Activated naive CD4-positive, alpha-beta T cell treated with anti-CD3 and anti-CD28 coated beads for 36 hours (primary cell): ENCODE results near the gene TBX5. TPM values are rescaled to one million over a fixed set of nuclear protein-coding genes. Genes with fewer than 3 reads are reported as not detected.
"Not testable (repeated sequence)": the region's sequence is repeated elsewhere in the genome, so short reads cannot be mapped to it uniquely, and the experiment has no call there.

Experiments used
- CTCF ChIA-PET: fragments of 350-600 bp; sonication (Branson Sonifier 250); formaldehyde crosslinking; loops from one replicate; lab custom pipeline; 2021; ENCODE audit warnings: antibody characterized with exemption; lab: Charles Lee
- DNase-seq: peaks from one replicate; pipeline ENCODE4 v3.0.0-alpha.2; 2020
- H3K27ac Mint-ChIP-seq: one replicate; pipeline ENCODE4 v1.8.0; 2021; ENCODE audit warnings: mild to moderate bottlenecking, mixed read lengths
- H3K27me3 Mint-ChIP-seq: one replicate; pipeline ENCODE4 v1.8.0; 2021; ENCODE audit warnings: low read depth, mixed read lengths
- H3K36me3 Mint-ChIP-seq: one replicate; pipeline ENCODE4 v1.8.0; 2021; ENCODE audit warnings: low read depth, mixed read lengths
- H3K4me1 Mint-ChIP-seq: one replicate; pipeline ENCODE4 v1.8.0; 2021; ENCODE audit warnings: low read depth, mixed read lengths
- H3K4me3 Mint-ChIP-seq: one replicate; pipeline ENCODE4 v1.8.0; 2021; ENCODE audit warnings: mild to moderate bottlenecking, moderate library complexity, mixed read lengths
- H3K9me3 Mint-ChIP-seq: one replicate; pipeline ENCODE4 v1.8.0; 2021; ENCODE audit warnings: mixed read lengths
- intact Hi-C: fragments of 100-400 bp; cut with micrococcal nuclease; formaldehyde crosslinking; loops from one replicate; pipeline ENCODE4 v1.15.1; 2023
- total RNA-seq, 2 experiments: library from RNA; stranded (reverse); gene quantifications; one replicate each; pipeline ENCODE4 v1.2.3, GENCODE V29; 2021

TBX5 gene
- total RNA-seq, 2 experiments from 2014 or later = not detected

DNA sequence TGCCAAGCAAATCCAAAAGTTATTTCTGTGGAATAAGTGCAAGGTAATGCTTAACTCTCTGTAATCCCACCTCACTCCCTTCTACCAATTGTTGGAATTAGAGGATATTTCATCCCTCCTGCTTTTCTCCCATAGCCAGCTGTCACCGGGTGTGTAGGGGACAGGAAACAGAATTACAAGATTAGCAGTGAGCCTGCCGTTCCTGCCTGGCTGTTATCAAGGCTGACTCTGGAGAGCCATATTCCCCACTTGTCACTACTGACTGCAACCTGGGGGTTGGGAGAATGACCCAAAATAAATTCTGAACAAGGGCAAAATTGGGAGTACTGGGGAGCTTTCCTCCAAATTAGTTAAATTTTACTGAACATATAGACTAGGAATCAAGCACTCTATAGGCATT lies 24.8 kb downstream of the TBX5 start:
- H3K9me3 Mint-ChIP-seq = no peaks in the 10 kb centered on the region
- no peaks in the 10 kb centered on the region for H3K4me1 Mint-ChIP-seq
- peaks cover 24% of the 10 kb centered on the region for H3K27me3 Mint-ChIP-seq
- no peak overlapping the region for H3K27ac Mint-ChIP-seq
- H3K36me3 Mint-ChIP-seq = no peaks in the 10 kb centered on the region
- no peak overlapping the region for H3K4me3 Mint-ChIP-seq
- intact Hi-C loops = no loop called here
- CTCF ChIA-PET = no interaction called here
- no peak for DNase-seq

DNA sequence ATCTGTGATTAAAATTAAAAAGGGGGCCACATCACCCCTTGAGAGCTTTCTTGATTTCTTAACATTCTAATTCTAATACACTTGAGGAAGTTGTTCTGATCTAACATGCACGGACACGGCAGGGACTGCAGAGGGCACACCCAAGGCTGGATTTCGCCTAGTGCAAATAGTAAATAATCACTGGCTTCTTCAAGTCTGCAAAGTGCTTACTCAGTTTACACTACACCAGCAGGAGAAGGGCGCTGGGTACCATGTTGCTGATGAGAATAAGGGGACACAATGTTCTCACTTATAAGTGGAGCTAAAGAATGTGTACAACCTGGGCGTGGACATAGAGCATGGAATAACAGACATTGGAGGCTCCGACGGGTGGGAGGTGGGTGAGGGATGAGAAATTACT lies 34.2 kb downstream of the TBX5 start:
- no peak overlapping the region for H3K27ac Mint-ChIP-seq
- CTCF ChIA-PET = no interaction called here
- peaks cover 3% of the 10 kb centered on the region for H3K27me3 Mint-ChIP-seq
- intact Hi-C loops = no loop called here
- H3K4me3 Mint-ChIP-seq = no peak overlapping the region
- no peak for DNase-seq
- H3K9me3 Mint-ChIP-seq = no peaks in the 10 kb centered on the region
- no peaks in the 10 kb centered on the region for H3K36me3 Mint-ChIP-seq
- H3K4me1 Mint-ChIP-seq = no peaks in the 10 kb centered on the region

DNA sequence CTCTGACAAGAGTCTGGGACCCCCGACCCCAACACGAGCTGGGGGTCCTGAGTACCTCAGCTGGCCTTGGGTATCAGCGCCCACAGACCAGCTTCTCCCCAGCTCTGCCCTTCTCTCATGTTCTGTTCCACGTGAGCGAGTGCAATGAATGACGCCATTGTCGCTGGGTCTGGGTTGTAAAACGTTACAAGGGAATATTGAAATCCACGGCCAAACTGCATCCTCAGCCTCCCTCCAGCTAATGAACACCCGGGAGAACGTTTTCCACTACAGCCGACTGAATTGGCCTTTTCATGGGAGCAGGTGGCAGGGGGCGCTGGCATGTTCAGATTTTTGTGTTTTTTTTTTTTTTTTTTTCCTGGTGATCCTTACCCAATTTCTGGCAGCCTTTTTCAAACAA lies 34.7 kb downstream of the TBX5 start:
- H3K36me3 Mint-ChIP-seq = no peaks in the 10 kb centered on the region
- no peaks in the 10 kb centered on the region for H3K9me3 Mint-ChIP-seq
- peaks cover 3% of the 10 kb centered on the region for H3K27me3 Mint-ChIP-seq
- intact Hi-C loops = no loop called here
- DNase-seq = no peak
- H3K4me3 Mint-ChIP-seq = no peak overlapping the region
- CTCF ChIA-PET = no interaction called here
- H3K4me1 Mint-ChIP-seq = no peaks in the 10 kb centered on the region
- H3K27ac Mint-ChIP-seq = no peak overlapping the region

DNA sequence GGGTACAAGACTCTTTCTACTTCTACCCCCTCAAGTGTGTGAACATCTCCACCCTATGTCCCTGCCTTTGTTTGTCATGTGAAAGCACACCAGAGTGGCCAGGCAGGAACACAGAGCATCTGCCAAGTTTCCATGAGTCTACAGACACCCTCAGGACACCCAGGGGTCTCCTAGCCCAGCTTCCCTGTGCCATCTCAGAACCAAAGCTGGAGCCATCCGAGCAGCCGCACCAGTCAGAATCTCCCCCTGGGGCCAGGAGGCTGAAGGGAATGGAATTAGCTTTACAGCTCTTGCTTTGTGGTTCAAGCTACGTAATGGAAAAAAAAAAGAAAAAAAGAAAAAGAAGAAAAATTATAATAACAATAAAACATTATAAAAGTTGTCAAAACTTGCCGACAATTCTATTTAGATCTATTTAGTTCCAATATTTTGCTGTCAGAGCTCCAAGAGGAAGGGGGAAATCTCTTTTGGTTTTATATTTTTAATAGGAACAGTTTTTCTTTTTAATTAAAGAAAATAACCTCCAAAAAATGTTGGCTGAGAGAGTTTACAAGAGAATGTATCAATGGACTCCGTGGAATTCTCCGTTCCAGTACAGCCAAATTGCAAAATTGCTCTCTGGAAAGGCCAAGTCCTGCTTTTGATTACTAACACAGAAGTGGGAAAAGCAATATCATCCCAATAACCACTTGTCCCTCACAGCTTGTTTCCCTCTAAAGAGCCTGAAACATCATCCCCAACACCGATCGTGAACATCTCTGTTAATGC lies 37.1 kb downstream of the TBX5 start:
- intact Hi-C loops = no loop called here
- Mint-ChIP-seq H3K4me3 (no peak overlapping the region), H3K9me3 (peaks cover 3% of the 10 kb centered on the region), H3K27me3 (peaks cover 3% of the 10 kb centered on the region), H3K4me1 (no peaks in the 10 kb centered on the region), H3K27ac (no peak overlapping the region), H3K36me3 (no peaks in the 10 kb centered on the region)
- no peak for DNase-seq
- CTCF ChIA-PET = no interaction called here

DNA sequence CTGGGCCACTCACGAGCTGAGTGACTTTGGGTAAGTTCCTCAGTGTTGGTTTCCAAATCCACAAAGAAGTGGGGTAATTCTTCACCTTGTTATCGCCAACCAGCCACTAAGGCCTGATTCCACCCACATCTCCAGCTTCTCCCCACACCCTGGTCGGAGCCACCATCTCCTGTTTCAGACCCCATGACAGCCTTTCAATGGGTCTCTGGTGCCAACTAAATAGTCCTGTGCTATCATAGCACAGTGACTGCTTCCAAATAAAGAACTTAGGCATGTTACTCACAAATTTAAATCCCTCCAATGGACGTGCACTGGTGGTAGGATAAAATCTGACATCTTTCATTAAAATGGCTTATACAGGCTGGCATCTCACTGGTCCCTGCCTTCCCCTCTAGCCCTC lies 44.0 kb downstream of the TBX5 start:
- no peak for DNase-seq
- Mint-ChIP-seq H3K4me3 (no peak overlapping the region), H3K9me3 (peaks cover 3% of the 10 kb centered on the region), H3K4me1 (no peaks in the 10 kb centered on the region), H3K27me3 (peaks cover 9% of the 10 kb centered on the region), H3K36me3 (no peaks in the 10 kb centered on the region), H3K27ac (no peak overlapping the region)
- CTCF ChIA-PET = no interaction called here
- intact Hi-C loops = no loop called here

DNA sequence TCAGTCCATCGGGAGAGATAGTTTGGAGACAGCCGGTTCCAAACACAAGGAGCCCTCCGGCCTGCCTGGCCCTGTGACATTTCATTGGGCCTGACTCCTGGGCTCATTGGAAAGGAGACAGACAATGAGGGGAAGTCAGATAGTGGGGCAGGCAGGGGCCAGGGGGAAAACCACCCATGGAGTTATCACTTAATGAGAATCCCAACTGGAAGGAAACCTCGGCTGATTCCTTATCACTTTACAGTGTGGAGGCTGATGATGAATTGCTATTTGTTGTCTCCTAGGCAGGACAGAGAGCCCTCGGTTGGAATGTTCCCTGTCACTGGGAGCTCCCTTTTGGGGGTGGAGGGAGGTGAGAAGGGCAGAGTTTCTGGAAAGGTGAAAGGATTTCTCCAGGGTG lies 44.4 kb downstream of the TBX5 start:
- Mint-ChIP-seq H3K36me3 (no peaks in the 10 kb centered on the region), H3K9me3 (peaks cover 3% of the 10 kb centered on the region)
- intact Hi-C loops = no loop called here

DNA sequence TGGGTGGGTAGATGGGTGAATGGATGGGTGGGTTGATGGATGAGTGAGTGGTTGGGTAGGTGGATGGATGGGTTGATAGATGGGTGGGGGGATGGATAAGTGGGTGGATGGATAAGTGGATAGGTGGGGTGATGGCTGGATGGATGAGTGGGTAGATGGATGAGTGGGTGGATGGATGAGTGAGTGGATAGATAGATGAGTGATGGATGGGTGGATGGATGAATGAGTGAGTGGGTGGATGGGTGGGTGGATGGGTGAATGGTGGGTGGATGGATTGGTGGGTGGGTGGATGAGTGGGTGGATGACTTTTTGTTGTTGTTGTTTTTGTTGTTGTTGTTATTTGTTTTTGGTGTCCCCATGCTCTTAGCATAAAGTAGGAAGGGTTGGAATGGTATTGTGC lies 45.5 kb downstream of the TBX5 start:
- no peak overlapping the region for H3K27ac Mint-ChIP-seq
- H3K9me3 Mint-ChIP-seq = no peaks in the 10 kb centered on the region
- H3K36me3 Mint-ChIP-seq = no peaks in the 10 kb centered on the region

More for the DNA sequence above, 44.4 kb downstream of the TBX5 start:
- H3K4me1 Mint-ChIP-seq = no peaks in the 10 kb centered on the region
- H3K27me3 Mint-ChIP-seq = peaks cover 10% of the 10 kb centered on the region
- CTCF ChIA-PET = no interaction called here
- no peak for DNase-seq
- no peak overlapping the region for H3K27ac Mint-ChIP-seq
- no peak overlapping the region for H3K4me3 Mint-ChIP-seq

DNA sequence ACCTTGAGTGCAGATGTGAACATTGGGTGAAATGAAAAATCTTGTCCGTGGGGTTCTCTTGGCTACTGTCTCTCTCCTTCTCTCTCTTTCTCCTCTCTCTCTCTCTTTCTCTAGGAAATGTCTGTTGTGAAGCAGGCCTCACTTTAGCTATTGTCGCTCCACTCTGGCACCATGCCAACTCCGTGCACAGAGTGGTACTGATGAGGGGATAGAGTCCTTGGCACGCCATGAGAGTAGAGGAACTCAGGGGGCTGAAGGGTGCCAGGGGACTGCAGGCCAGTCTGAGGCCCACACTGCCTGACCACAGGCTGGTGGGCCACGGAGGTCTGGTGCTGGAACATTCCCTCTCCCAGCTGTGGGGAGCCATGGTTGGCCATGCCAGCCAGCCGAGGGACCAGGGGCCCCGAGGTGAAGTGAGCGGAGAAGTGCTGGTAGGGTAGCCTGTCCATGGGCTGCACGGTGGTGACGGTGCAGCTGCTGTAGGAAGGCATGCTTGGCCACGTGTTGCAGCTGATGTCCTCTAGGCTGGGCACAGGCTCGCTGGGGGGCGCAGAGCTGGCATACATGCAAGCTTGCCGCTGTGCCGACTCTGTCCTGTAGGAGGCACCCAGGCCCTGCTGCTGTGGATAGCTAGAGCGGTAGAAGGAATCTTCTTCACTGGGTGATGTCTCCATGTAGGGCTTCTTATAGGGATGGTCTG lies 50.4 kb downstream of the TBX5 start:
- no peak overlapping the region for H3K4me3 Mint-ChIP-seq
- no peaks in the 10 kb centered on the region for H3K36me3 Mint-ChIP-seq
- no peaks in the 10 kb centered on the region for H3K4me1 Mint-ChIP-seq
- H3K27me3 Mint-ChIP-seq = peaks cover 12% of the 10 kb centered on the region
- no peak overlapping the region for H3K27ac Mint-ChIP-seq
- DNase-seq = no peak
- peaks cover 4% of the 10 kb centered on the region for H3K9me3 Mint-ChIP-seq
- intact Hi-C loops = no loop called here
- CTCF ChIA-PET = interaction anchor here (0.5 kb wide), 1 partner anchor 22 kb away, joined by 3 read pairs; no protein-coding TSS in a partner anchor

More for the DNA sequence above, 45.5 kb downstream of the TBX5 start:
- no peak for DNase-seq
- Mint-ChIP-seq H3K4me1 (no peaks in the 10 kb centered on the region), H3K27me3 (peaks cover 12% of the 10 kb centered on the region), H3K4me3 (no peak overlapping the region)
- CTCF ChIA-PET = no interaction called here
- intact Hi-C loops = no loop called here

DNA sequence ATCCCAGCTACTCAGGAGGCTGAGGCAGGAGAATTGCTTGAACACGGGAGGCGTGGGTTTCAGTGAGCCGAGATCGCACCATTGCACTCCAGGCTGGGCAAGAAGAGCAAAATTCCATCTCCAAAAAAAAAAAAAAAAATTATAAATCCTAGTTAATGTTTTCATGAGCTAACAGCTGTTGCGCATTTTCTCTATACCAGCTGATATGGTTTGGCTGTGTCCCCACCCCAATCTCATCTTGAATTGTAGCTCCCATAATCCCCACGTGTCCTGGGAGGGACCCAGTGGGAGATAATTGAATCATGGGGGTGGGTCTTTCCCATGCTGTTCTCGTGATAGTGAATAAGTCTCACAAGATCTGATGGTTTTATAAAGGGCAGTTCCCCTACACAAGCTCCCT lies 56.7 kb downstream of the TBX5 start:
- CTCF ChIA-PET, H3K36me3 Mint-ChIP-seq, H3K4me1 Mint-ChIP-seq, H3K27ac Mint-ChIP-seq, intact Hi-C loops, H3K4me3 Mint-ChIP-seq, H3K9me3 Mint-ChIP-seq, DNase-seq, H3K27me3 Mint-ChIP-seq: not testable (repeated sequence)

DNA sequence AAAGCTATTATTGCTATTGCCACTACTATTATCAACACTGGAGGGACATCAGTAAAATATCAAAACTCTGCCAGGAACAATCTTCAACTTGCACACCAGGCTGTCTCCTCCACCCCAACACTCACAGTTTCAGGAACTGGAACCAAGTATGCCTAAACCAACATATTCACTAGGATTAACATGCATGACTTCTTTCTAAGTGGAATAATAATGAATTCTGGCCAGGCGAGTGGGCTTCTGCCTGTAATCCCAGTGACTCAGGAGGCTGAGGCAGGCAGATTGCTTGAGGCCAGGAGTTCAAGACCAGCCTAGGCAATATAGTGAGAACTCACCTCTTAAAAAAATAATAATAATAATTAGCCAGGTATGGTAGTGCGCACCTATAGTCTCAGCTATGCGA lies 58.1 kb downstream of the TBX5 start:
- intact Hi-C loops = no loop called here
- no peak overlapping the region for H3K4me3 Mint-ChIP-seq
- CTCF ChIA-PET = no interaction called here
- no peaks in the 10 kb centered on the region for H3K4me1 Mint-ChIP-seq
- H3K27me3 Mint-ChIP-seq = no peaks in the 10 kb centered on the region
- H3K36me3 Mint-ChIP-seq = no peaks in the 10 kb centered on the region
- DNase-seq = no peak
- no peaks in the 10 kb centered on the region for H3K9me3 Mint-ChIP-seq
- H3K27ac Mint-ChIP-seq = no peak overlapping the region

DNA sequence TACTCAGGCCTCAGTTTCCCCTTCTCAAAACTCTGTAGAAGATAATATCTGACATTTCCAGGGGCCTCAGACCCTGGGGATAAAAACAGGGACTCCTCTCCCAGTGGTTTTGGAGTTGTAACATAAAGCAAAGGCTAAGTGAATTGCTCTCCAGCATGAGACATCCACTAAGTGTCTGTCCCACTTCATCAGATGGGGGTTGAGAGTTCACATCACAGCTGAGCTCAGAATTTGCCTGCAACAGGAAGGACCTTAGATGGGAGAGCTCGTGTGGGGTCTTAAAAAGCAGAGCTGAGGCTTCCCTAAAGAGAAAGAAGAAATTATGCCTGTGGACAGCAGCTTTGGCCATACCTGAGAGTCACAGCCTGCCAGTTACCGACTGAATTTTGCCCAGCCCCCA lies 61.1 kb downstream of the TBX5 start:
- Mint-ChIP-seq H3K27me3 (peaks cover 3% of the 10 kb centered on the region), H3K36me3 (no peaks in the 10 kb centered on the region)
- intact Hi-C loops = no loop called here

DNA sequence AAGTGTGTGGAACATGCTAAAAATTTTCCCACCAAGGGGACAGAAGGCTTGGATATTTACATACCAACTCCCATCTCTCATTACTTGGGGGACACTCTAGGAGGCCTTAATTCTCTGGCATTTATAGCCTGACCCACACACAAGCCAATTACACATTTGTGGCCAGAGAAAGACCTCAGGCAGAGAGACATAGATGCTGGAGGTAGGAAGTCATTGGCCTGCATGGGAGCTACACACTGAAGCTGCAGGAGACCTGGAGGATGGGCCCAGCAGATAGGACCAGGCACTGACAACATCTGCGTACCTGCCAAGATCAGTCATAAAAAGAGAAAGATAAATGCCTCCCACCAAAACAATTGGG lies 61.7 kb downstream of the TBX5 start:
- no peak for DNase-seq
- CTCF ChIA-PET = no interaction called here
- Mint-ChIP-seq H3K4me1 (no peaks in the 10 kb centered on the region), H3K9me3 (peaks cover 2% of the 10 kb centered on the region), H3K36me3 (no peaks in the 10 kb centered on the region), H3K27me3 (peaks cover 3% of the 10 kb centered on the region), H3K27ac (no peak overlapping the region), H3K4me3 (no peak overlapping the region)
- intact Hi-C loops = no loop called here

More for the DNA sequence above, 61.1 kb downstream of the TBX5 start:
- H3K9me3 Mint-ChIP-seq = peaks cover 2% of the 10 kb centered on the region
- no peak overlapping the region for H3K4me3 Mint-ChIP-seq
- no peak for DNase-seq
- CTCF ChIA-PET = no interaction called here
- H3K4me1 Mint-ChIP-seq = no peaks in the 10 kb centered on the region
- H3K27ac Mint-ChIP-seq = no peak overlapping the region
